NCI-H526 (cell line): Measurements from ENCODE around the gene C1orf198.

Experiments used
- DNase-seq, 2 experiments: peaks; one replicate each; lab custom pipeline; 2025; lab: John Stamatoyannopoulos, UW

Gene C1orf198

GRCh38 chr1:230833511-230833910, 34.8 kb downstream of the C1orf198 start:
- no peak for DNase-seq

- peak in 1 of 2 experiments; percentile 5 for DNase-seq
Observed at GRCh38 chr1:230832476-230832875, 35.8 kb downstream of the C1orf198 start.

- no peak for DNase-seq
Observed at GRCh38 chr1:230831771-230832170, 36.5 kb downstream of the C1orf198 start.

GRCh38 chr1:230828421-230828820, 39.9 kb downstream of the C1orf198 start:
- no peak for DNase-seq

- DNase-seq = no peak
Observed at GRCh38 chr1:230827801-230828200, 40.5 kb downstream of the C1orf198 start.

- no peak for DNase-seq
Observed at GRCh38 chr1:230827081-230827681, 41.1 kb downstream of the C1orf198 start.

- DNase-seq = no peak
Observed at GRCh38 chr1:230826166-230826875, 42.0 kb downstream of the C1orf198 start.

GRCh38 chr1:230825761-230826160, 42.6 kb downstream of the C1orf198 start:
- DNase-seq = no peak

GRCh38 chr1:230824919-230825721, 43.2 kb downstream of the C1orf198 start:
- DNase-seq = no peak

- no peak for DNase-seq
Observed at GRCh38 chr1:230824551-230824918, 43.8 kb downstream of the C1orf198 start.

- DNase-seq = no peak
Observed at GRCh38 chr1:230823931-230824381, 44.4 kb downstream of the C1orf198 start.

- no peak for DNase-seq
Observed at GRCh38 chr1:230823426-230823825, 44.9 kb downstream of the C1orf198 start.

- DNase-seq = no peak
Observed at GRCh38 chr1:230822092-230822581, 46.2 kb downstream of the C1orf198 start.

- DNase-seq = no peak
Observed at GRCh38 chr1:230821346-230821745, 47.0 kb downstream of the C1orf198 start.

- no peak for DNase-seq
Observed at GRCh38 chr1:230820568-230820967, 47.8 kb downstream of the C1orf198 start.

- DNase-seq = no peak
Observed at GRCh38 chr1:230819976-230820375, 48.3 kb downstream of the C1orf198 start.

- DNase-seq = no peak
Observed at GRCh38 chr1:230818901-230819300, 49.4 kb downstream of the C1orf198 start.

- DNase-seq = no peak
Observed at GRCh38 chr1:230818367-230818766, 50.0 kb downstream of the C1orf198 start.

- DNase-seq = no peak
Observed at GRCh38 chr1:230816018-230816417, 52.3 kb downstream of the C1orf198 start.

GRCh38 chr1:230814949-230815692, 53.2 kb downstream of the C1orf198 start:
- no peak for DNase-seq

- DNase-seq = no peak
Observed at GRCh38 chr1:230812568-230812967, 55.8 kb downstream of the C1orf198 start.
